Stimulated activated memory B cell treated with anti-CD40 and anti-IgM and Interleukin-4, amounts not matched to agents 10 μg/mL and 1 μg/mL and 100 μg/mL, for 72 hours (primary cell): ENCODE data around the gene GMDS.

Experiments used
- ATAC-seq: fragments of 150-1000 bp; cut with Tn5 transposase; 2 replicates; pipeline ENCODE4 v1.10.0; 2021
- H3K27ac Mint-ChIP-seq: one replicate; pipeline ENCODE4 v1.8.0; 2022; ENCODE audit warnings: mild to moderate bottlenecking, mixed read lengths
- H3K27me3 Mint-ChIP-seq: one replicate; pipeline ENCODE4 v1.8.0; 2022; ENCODE audit warnings: mixed read lengths
- H3K36me3 Mint-ChIP-seq: one replicate; pipeline ENCODE4 v1.8.0; 2022; ENCODE audit warnings: mixed read lengths
- H3K4me1 Mint-ChIP-seq: one replicate; pipeline ENCODE4 v1.8.0; 2022; ENCODE audit warnings: mixed read lengths
- H3K4me3 Mint-ChIP-seq: one replicate; pipeline ENCODE4 v1.8.0; 2022; ENCODE audit warnings: mild to moderate bottlenecking, moderate library complexity, mixed read lengths
- H3K9me3 Mint-ChIP-seq: one replicate; pipeline ENCODE4 v1.8.0; 2022; ENCODE audit warnings: mixed read lengths

GMDS gene

DNA sequence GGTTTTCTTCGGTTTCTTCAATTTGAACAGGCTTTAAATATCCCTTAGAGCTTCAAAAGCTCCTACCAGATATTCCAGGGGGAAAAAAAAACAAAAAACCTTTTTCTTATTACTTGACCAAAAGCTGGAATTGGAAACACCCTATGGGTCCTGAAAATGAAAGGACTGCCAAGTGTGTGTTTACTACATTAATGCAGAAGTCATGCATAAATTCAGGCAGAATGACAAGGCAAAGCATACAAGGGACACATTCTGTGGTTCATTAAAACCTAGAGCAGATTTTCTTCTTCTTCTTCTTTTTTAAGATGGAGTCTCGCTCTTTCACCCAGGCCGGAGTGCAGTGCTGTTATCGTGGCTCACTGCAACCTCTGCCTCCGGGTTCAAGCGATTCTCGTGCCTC, 119.1 kb downstream of the GMDS start:
- H3K4me3 Mint-ChIP-seq = no peak overlapping the region
- H3K4me1 Mint-ChIP-seq = peaks cover 32% of the 10 kb centered on the region

DNA sequence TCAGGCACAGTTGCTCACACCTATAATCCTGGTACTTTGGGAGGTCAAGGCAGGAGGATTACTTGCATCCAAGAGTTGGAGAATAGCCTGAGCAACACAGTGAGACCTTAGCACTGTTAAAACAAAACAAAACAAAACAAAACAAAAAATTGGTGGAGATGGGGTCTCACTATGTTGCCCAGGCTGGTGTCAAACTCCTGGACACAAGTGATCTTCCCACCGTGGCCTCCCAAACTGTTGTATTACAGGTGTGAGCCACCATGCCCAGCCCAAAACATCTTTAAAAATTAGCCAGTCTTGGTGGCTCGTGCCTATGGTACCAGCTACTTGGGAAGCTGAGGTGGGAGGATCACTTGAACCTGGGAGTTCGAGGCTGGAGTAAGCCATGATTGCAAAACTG, 120.2 kb downstream of the GMDS start:
- Mint-ChIP-seq H3K4me3 (no peak overlapping the region), H3K4me1 (peaks cover 30% of the 10 kb centered on the region), H3K27ac (no peak overlapping the region), H3K27me3 (no peaks in the 10 kb centered on the region), H3K9me3 (peaks cover 3% of the 10 kb centered on the region), H3K36me3 (peaks cover 29% of the 10 kb centered on the region)
- ATAC-seq = no peak

More for the DNA sequence above, 119.1 kb downstream of the GMDS start:
- no peak overlapping the region for H3K27ac Mint-ChIP-seq
- peaks cover 25% of the 10 kb centered on the region for H3K36me3 Mint-ChIP-seq
- no peak for ATAC-seq
- no peaks in the 10 kb centered on the region for H3K27me3 Mint-ChIP-seq
- H3K9me3 Mint-ChIP-seq = peaks cover 3% of the 10 kb centered on the region

DNA sequence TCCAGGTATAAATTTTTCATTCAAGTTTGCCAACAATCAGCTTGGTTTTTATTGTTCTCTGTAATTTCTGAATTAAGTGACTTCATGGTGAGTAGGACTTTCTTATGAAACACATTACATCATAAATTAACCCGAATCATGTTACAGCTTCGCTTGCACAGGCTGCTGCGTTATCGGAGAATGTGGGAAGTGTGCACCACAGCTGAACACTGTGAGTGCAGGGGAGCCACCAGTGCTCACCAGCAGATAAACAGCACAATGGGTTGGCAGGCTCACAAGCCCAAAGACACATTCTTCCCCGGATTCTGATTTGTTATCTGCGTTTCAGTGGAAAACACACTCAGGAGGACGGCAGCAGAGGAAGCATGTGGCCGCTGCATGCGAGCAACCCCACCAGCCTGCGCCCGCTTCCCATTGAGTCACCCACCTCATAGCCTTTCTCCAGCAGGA, 121.1 kb downstream of the GMDS start:
- H3K4me1 Mint-ChIP-seq = peaks cover 21% of the 10 kb centered on the region

DNA sequence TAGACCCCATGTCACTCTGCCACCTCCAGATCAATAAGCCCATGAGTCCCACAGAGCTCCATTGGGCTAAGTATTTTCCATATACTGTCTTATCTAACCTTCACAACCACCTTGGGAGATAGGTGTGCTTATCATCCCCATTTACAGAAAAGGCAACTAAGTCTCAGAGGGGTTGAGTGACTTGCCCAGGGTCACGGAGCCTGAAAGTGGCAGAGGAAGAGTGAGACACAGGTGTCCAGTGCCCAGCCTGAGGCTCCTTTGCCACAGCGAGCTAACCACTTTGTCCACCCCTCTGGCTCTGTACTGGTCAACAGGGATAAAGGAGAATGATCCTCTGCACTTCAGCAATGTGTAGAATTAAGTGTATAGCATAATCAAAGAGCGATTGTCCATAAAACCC, 124.5 kb downstream of the GMDS start:
- Mint-ChIP-seq H3K4me3 (no peak overlapping the region), H3K27ac (no peak overlapping the region), H3K36me3 (peaks cover 29% of the 10 kb centered on the region), H3K9me3 (peaks cover 3% of the 10 kb centered on the region), H3K27me3 (no peaks in the 10 kb centered on the region), H3K4me1 (no peaks in the 10 kb centered on the region)
- no peak for ATAC-seq

More for the DNA sequence above, 121.1 kb downstream of the GMDS start:
- H3K27me3 Mint-ChIP-seq = no peaks in the 10 kb centered on the region
- peaks cover 3% of the 10 kb centered on the region for H3K9me3 Mint-ChIP-seq
- no peak overlapping the region for H3K4me3 Mint-ChIP-seq
- H3K36me3 Mint-ChIP-seq = peaks cover 29% of the 10 kb centered on the region
- H3K27ac Mint-ChIP-seq = no peak overlapping the region
- no peak for ATAC-seq

DNA sequence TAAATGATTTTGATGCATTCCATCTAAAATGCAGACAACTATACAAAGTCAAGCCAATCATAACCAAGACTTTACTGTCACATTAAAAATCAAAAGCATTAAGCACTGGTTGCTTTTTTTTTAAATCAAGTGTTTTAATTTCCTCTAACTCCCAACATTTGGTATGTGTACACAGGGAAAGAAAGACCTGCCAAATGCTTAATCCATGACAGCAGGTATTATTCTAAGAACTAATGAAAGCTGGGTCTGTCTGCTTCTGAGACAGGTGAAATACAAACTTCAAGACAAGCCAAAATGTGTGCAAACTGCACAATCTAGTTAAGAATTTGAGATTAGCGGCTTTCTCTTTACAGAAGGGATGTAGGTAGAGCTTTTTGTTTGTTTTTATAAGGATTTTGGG, 126.1 kb downstream of the GMDS start:
- Mint-ChIP-seq H3K9me3 (peaks cover 3% of the 10 kb centered on the region), H3K4me3 (no peak overlapping the region), H3K4me1 (no peaks in the 10 kb centered on the region), H3K27ac (no peak overlapping the region), H3K36me3 (peaks cover 20% of the 10 kb centered on the region), H3K27me3 (no peaks in the 10 kb centered on the region)
- ATAC-seq = no peak

DNA sequence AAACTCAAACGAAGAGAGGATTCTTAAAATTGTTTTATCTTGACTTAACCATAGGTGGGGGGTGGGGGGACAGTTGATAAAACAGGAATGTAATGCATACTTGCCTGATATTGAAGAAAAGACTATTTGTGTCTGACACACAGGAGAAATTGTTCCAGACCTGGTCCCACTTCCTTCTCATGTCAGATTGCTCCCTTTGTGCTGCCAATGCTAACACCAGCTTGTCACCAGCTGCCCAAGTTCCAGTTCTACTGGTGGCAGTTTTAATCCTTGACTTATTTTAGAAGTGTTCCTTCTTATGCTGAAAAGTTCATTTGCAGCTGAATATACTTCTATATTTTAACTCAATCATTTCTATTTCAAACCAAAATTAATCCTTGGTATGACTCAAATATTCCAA, 127.3 kb downstream of the GMDS start:
- ATAC-seq = no peak
- H3K9me3 Mint-ChIP-seq = peaks cover under 1% of the 10 kb centered on the region
- no peak overlapping the region for H3K4me3 Mint-ChIP-seq
- no peaks in the 10 kb centered on the region for H3K4me1 Mint-ChIP-seq
- H3K27me3 Mint-ChIP-seq = no peaks in the 10 kb centered on the region
- H3K36me3 Mint-ChIP-seq = peaks cover 25% of the 10 kb centered on the region
- no peak overlapping the region for H3K27ac Mint-ChIP-seq

DNA sequence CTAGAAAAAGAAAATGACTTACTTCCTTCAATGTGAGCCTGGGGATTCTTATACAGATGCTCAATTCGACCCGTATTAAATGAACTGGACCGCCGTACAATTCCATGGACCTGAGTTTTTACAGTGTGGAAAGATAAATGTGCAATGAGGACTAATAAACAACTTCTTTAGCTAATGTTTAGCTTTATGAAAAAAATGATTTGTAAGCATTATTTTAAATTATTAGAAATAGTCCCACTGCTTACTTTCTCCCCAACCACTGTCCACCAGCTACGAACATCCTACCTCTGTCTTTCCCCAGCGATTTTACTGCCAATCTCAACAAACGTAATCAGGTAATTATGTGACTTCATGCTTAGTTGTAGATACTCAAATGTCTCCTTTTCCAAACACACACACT, 128.0 kb downstream of the GMDS start:
- H3K9me3 Mint-ChIP-seq = no peaks in the 10 kb centered on the region
- no peaks in the 10 kb centered on the region for H3K27me3 Mint-ChIP-seq
- no peaks in the 10 kb centered on the region for H3K4me1 Mint-ChIP-seq
- no peak for ATAC-seq
- no peak overlapping the region for H3K4me3 Mint-ChIP-seq
- H3K36me3 Mint-ChIP-seq = peaks cover 29% of the 10 kb centered on the region
- H3K27ac Mint-ChIP-seq = no peak overlapping the region

DNA sequence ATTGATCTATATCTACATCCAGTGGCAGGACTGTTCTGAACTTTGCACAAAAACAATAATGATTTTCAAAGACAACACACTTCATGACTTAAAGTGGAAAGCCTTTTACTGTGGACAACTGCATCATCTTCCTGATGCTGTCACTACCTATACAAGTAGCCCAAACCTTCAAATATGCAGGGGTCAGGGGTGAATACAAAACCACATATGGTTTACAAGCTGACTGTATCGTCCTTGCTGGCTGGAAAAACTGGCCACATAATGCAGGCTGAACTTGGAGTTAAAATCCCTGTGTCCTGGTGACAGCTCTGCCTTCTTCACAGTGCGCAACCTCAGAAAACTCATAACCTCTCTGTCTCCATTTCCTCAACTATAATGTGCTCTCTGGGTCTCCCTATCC, 128.9 kb downstream of the GMDS start:
- ATAC-seq = no peak
- H3K27me3 Mint-ChIP-seq = no peaks in the 10 kb centered on the region
- H3K36me3 Mint-ChIP-seq = peaks cover 24% of the 10 kb centered on the region
- H3K9me3 Mint-ChIP-seq = no peaks in the 10 kb centered on the region
- no peak overlapping the region for H3K4me3 Mint-ChIP-seq
- peaks cover 2% of the 10 kb centered on the region for H3K4me1 Mint-ChIP-seq
- H3K27ac Mint-ChIP-seq = no peak overlapping the region

DNA sequence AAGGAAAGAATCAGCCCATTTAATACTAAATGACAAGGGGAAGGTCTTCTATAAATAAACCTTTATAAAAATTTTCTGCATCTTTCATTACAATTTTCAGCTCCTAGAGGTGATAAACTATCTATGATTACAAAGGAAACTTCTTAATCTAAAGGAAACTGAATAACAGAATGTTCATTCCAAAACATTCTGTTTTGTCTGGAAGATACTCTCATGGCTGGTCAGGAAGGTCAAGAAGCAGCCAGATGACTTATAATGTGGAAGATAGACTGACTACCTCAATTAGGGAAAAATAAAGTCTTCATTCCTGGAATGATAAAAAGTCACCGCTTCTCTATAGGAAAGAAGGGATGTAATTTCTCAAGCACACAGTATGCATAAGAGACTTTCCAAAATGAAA, 131.3 kb downstream of the GMDS start:
- Mint-ChIP-seq H3K36me3 (peaks cover 20% of the 10 kb centered on the region), H3K27ac (no peak overlapping the region), H3K4me3 (no peak overlapping the region), H3K9me3 (no peaks in the 10 kb centered on the region), H3K4me1 (peaks cover 15% of the 10 kb centered on the region), H3K27me3 (no peaks in the 10 kb centered on the region)
- ATAC-seq = no peak

DNA sequence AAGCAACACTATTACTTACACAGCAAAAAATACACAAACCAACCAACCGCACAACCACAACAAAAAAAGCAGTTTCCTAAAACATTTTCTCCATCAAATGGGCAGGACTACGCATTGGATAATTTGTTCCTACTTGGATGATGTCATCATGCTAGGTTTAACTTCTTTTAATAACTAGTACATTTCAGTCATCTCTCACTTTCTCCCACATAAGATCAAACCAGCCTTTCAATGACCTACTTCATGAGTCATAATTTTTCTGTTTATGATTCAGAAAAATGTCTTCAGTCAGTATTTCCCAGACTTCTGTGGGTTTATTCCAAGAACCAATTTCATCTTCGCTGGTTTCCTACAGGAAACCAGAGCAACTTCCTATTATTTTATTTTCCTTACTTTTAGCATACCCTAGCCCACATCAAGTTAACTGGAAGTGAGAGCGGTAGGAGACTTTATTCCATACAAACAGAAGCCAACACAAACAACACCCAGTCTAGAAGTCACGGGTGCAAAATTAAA, 134.2 kb downstream of the GMDS start:
- no peaks in the 10 kb centered on the region for H3K9me3 Mint-ChIP-seq
- peak overlapping the region; percentile 63 for H3K27ac Mint-ChIP-seq
- ATAC-seq = peak; percentile 36

DNA sequence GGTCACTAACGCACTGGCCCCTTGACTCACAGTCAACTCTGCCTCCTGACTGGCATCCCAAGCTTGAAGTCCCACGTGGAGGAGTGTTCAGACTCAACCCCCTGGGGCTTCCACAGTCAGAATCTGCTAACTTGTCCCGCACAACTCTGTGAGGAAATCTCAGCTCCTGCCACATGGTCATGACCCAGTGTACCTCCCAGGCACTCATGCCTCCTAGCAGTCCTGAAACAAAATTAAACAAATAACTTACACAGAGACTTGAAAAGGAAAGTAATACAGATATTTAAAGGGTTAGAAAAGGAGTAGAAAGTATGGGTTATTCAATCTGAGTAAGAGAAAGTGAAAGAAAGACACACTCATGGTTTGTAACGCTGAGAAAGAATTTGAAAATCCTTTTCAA, 134.9 kb downstream of the GMDS start:
- Mint-ChIP-seq H3K4me3 (peak overlapping the region; percentile 4), H3K36me3 (peaks cover 20% of the 10 kb centered on the region), H3K4me1 (peaks cover 15% of the 10 kb centered on the region), H3K27me3 (no peaks in the 10 kb centered on the region), H3K27ac (peak overlapping the region; percentile 63), H3K9me3 (no peaks in the 10 kb centered on the region)
- no peak for ATAC-seq

More for the DNA sequence above, 134.2 kb downstream of the GMDS start:
- no peaks in the 10 kb centered on the region for H3K27me3 Mint-ChIP-seq
- H3K4me1 Mint-ChIP-seq = peaks cover 15% of the 10 kb centered on the region
- peak overlapping the region; percentile 4 for H3K4me3 Mint-ChIP-seq
- peaks cover 20% of the 10 kb centered on the region for H3K36me3 Mint-ChIP-seq

DNA sequence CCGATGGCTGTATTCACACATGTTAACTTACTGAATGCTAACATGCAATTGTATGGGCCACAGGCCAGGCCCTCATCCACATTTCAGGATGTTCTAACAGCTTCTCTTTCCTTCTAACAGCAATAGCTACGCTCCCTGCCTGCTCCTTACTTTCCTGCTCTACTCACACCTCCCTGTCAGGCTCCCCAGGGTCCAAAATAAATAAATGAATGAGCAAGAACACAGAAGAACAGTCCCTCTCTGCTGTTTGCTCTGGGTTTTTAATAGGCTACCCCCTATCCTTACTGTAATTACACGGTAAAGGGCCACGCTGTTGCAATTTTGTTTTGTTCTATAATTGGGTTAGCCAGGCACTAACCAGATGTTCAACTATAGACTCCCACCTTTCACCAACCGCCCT, 135.6 kb downstream of the GMDS start:
- ATAC-seq = no peak
- Mint-ChIP-seq H3K27me3 (no peaks in the 10 kb centered on the region), H3K27ac (no peak overlapping the region), H3K9me3 (no peaks in the 10 kb centered on the region), H3K4me1 (peaks cover 15% of the 10 kb centered on the region), H3K36me3 (peaks cover 20% of the 10 kb centered on the region), H3K4me3 (no peak overlapping the region)

DNA sequence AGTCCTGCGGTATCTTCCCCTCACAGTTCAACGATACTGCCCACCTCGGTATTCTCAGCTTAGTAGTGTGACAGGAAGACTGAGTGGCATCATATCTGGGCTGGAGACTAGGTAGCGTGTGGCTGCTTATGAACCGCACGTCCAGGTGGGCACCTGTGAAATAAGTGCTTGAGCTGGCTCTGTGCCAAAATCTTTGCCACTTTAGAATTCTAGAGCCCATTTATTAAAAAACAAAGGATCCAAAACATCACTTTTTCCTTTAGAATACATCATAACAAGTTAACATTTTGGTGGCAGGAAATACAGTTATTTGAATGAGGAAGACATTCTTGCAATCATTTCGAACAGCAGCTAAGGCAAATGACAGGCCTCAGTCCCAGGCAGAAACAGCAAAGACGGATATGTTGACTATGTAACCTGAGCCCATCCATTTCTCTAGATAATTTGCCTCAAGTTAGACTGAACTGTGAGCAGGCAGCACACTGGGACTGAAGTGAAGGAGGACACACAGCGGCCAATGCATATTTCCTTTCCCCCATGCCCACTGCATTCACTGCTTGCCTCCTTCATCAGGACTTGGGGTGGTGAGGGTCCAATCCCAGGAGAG, 136.6 kb downstream of the GMDS start:
- Mint-ChIP-seq H3K27me3 (no peaks in the 10 kb centered on the region), H3K36me3 (peaks cover 14% of the 10 kb centered on the region), H3K4me3 (no peak overlapping the region), H3K27ac (no peak overlapping the region), H3K4me1 (peaks cover 15% of the 10 kb centered on the region), H3K9me3 (no peaks in the 10 kb centered on the region)
- ATAC-seq = no peak

DNA sequence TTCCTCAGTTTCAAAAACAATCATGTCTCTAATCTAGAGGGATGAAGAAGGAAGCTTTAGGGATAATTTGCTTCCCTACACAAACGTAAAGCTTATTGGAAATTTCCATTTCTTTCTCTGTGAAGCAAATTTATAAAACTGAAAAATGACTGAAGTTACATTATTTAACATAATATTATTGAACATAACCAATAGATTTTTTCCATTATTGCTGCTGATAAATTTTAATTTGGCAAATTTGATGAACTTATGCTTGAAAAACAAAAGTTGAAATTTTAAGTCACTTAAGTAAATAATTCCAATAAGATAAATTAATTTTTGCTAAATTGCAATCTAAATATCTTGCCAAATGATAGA, 140.9 kb downstream of the GMDS start:
- no peaks in the 10 kb centered on the region for H3K4me1 Mint-ChIP-seq
- no peak overlapping the region for H3K4me3 Mint-ChIP-seq
- H3K27me3 Mint-ChIP-seq = no peaks in the 10 kb centered on the region
- ATAC-seq = no peak
- no peaks in the 10 kb centered on the region for H3K9me3 Mint-ChIP-seq
- no peak overlapping the region for H3K27ac Mint-ChIP-seq
- no peaks in the 10 kb centered on the region for H3K36me3 Mint-ChIP-seq

DNA sequence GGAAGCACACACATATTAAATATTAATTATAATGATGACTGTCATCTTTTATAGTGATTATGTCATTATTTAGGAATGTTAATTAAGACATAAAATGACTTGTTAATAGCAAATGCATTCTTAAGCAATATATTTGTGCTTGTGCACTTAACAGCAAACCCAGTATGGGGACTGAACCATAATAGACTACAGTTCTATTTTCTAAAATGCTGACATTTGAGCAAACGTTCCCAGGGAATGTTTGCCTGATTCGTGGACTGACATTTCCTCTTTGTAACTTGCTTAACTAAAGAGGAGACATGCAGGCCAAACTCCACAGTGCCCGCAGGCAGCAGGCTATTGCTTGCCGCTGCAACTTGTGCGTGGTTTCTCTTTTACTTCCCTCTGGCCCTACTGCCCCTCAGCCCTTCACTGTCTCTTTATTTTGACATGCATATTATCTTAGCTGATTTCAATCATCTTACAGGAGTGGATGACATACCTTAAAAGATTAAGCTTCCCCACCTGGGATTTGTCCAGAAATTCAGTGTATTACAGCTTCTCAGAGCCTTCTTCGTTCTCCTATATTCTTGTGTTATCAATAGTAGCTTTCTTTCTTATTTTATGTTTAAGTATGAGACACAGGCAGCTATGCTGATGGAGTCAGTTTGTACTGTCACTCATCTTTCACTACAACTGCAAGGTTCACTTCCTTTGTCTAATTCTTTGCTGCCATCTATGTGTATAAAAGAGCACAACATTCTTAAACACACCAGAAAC, 141.5 kb downstream of the GMDS start:
- no peaks in the 10 kb centered on the region for H3K36me3 Mint-ChIP-seq
- no peaks in the 10 kb centered on the region for H3K4me1 Mint-ChIP-seq
- H3K9me3 Mint-ChIP-seq = no peaks in the 10 kb centered on the region
- no peaks in the 10 kb centered on the region for H3K27me3 Mint-ChIP-seq
- no peak overlapping the region for H3K27ac Mint-ChIP-seq
- ATAC-seq = peak; percentile 50
- no peak overlapping the region for H3K4me3 Mint-ChIP-seq

DNA sequence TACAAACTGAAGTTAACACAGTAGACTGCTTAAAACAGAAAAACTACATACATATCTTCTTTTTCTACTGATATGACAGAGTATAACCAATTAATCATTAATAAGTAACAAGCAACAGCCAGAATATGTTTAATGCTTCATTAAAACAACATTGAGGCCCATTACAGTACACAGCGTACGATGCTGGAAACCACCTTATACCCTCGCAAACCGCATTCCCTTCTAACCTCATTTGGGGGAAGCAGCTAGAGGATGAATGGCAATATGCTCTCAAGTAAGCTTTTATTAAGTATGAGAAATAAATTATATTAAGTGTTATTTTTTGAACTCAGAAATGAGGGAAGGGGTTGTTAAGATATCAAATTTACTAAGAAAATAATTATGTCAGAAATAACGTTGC, 142.4 kb downstream of the GMDS start:
- Mint-ChIP-seq H3K9me3 (no peaks in the 10 kb centered on the region), H3K4me1 (no peaks in the 10 kb centered on the region), H3K27ac (no peak overlapping the region), H3K27me3 (no peaks in the 10 kb centered on the region), H3K36me3 (no peaks in the 10 kb centered on the region), H3K4me3 (no peak overlapping the region)
- no peak for ATAC-seq
